BE2C (cell line): ENCODE measurements around the gene BRD3.

Experiments
- DNase-seq: peaks from one replicate; pipeline ENCODE4 v3.0.0-alpha.2; 2020
- H3K27me3 ChIP-seq: fragments of 250-450 bp; sonication (Bioruptor Pico); 2 replicates; pipeline ENCODE4 v1.5.1; 2020; ENCODE audit warnings: mild to moderate bottlenecking
- H3K36me3 ChIP-seq: fragments of 250-450 bp; sonication (Bioruptor Pico); 2 replicates; pipeline ENCODE4 v1.5.1; 2020; ENCODE audit warnings: mild to moderate bottlenecking
- H3K4me1 ChIP-seq: fragments of 250-450 bp; sonication (Bioruptor Pico); 2 replicates; pipeline ENCODE4 v1.5.1; 2020
- H3K4me3 ChIP-seq: 2 replicates; pipeline ENCODE4 v1.5.1; 2011; ENCODE audit warnings: low read depth, low read length
- H3K9me3 ChIP-seq: fragments of 250-450 bp; sonication (Bioruptor Pico); 2 replicates; pipeline ENCODE4 v1.5.1; 2020
- TF ChIP-seq, protein P1 (sequence below): IDR thresholded peaks from 2 replicates; pipeline ENCODE4 v1.5.1; 2012; ENCODE audit warnings: mild to moderate bottlenecking, low read depth, low read length

The BRD3 gene

DNA sequence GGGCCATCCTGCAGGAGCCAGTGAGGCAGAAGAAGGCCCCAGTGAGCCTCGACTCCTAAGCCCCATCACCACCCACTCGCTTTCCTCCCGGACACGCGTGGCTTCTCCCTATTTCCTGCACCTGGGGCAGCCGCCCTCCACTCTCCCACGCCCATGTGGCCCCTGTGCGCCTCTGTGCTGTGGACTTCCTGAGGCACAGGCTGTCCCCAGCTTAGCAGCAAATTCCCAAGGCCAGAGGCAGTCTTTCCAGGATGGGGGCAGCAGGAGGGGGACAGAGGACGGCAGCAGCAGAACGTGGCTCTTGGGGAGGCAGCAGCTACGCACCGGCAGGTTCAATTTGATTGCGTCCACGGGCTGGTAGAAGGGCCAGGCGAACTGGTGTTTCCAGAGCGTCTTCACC lies 14.9 kb downstream of the BRD3 start:
- H3K36me3 ChIP-seq = peaks cover 55% of the 10 kb centered on the region

DNA sequence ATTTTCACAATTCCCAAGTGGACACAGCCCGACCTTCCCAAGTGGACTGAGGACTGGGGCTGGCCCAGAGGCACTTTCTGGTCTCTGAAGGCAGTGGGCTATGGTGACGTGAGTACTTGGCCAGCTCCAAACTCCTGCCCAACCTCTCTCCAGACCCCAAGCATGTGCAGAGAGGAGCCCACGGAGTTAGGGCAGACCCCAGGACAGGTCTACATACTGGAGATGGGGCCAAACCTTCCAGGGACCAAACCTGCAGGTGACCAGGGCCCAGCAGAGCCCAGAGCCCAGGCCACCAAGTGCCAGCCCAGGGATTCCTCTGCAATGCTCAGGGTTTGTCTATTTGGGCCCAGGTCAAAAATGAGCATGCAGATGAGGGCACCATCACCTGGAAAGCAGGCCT lies 15.3 kb downstream of the BRD3 start:
- no peaks in the 10 kb centered on the region for H3K4me1 ChIP-seq
- TF ChIP-seq, protein P1, sequence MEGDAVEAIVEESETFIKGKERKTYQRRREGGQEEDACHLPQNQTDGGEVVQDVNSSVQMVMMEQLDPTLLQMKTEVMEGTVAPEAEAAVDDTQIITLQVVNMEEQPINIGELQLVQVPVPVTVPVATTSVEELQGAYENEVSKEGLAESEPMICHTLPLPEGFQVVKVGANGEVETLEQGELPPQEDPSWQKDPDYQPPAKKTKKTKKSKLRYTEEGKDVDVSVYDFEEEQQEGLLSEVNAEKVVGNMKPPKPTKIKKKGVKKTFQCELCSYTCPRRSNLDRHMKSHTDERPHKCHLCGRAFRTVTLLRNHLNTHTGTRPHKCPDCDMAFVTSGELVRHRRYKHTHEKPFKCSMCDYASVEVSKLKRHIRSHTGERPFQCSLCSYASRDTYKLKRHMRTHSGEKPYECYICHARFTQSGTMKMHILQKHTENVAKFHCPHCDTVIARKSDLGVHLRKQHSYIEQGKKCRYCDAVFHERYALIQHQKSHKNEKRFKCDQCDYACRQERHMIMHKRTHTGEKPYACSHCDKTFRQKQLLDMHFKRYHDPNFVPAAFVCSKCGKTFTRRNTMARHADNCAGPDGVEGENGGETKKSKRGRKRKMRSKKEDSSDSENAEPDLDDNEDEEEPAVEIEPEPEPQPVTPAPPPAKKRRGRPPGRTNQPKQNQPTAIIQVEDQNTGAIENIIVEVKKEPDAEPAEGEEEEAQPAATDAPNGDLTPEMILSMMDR = no peak
- DNase-seq = peak; percentile 1
- no peaks in the 10 kb centered on the region for H3K9me3 ChIP-seq
- no peak overlapping the region for H3K4me3 ChIP-seq
- peaks cover 59% of the 10 kb centered on the region for H3K36me3 ChIP-seq
- H3K27me3 ChIP-seq = no peaks in the 10 kb centered on the region

More for the DNA sequence above, 14.9 kb downstream of the BRD3 start:
- TF ChIP-seq, protein P1 = no peak
- H3K27me3 ChIP-seq = no peaks in the 10 kb centered on the region
- no peak overlapping the region for H3K4me3 ChIP-seq
- H3K4me1 ChIP-seq = no peaks in the 10 kb centered on the region
- no peaks in the 10 kb centered on the region for H3K9me3 ChIP-seq
- DNase-seq = no peak

- H3K9me3 ChIP-seq = no peaks in the 10 kb centered on the region
- no peaks in the 10 kb centered on the region for H3K27me3 ChIP-seq
- no peaks in the 10 kb centered on the region for H3K4me1 ChIP-seq
- no peak for DNase-seq
- peaks cover 71% of the 10 kb centered on the region for H3K36me3 ChIP-seq
- H3K4me3 ChIP-seq = no peak overlapping the region
- TF ChIP-seq, protein P1 = no peak
Measured at GRCh38 chr9:134051319-134051718, 16.5 kb downstream of the BRD3 start.

DNA sequence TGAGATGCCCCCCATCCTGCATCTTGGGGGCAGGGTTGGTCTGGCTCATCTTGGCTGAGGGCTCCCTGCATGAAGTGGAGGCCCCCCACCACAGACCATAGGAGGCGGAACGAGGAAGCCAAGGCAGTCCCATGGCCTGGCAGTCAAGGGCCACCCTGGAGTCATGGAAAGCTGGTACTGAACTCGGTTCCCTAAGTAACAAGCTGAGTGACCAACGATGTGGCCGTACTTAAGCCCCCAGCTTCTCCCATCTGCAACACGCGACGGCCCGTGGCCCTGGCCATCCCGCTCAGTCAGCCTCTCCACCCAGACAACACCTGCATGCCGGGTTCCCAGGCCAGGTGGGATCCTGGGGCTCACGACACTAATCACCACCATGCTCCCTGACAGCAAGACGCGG lies 17.1 kb downstream of the BRD3 start:
- no peaks in the 10 kb centered on the region for H3K4me1 ChIP-seq
- no peaks in the 10 kb centered on the region for H3K27me3 ChIP-seq
- no peak overlapping the region for H3K4me3 ChIP-seq
- no peaks in the 10 kb centered on the region for H3K9me3 ChIP-seq
- TF ChIP-seq, protein P1 = no peak
- H3K36me3 ChIP-seq = peaks cover 77% of the 10 kb centered on the region
- DNase-seq = no peak

GRCh38 chr9:134049772-134050588 lies 17.8 kb downstream of the BRD3 start:
- Histone ChIP-seq H3K27me3 (no peaks in the 10 kb centered on the region), H3K4me3 (no peak overlapping the region), H3K36me3 (peaks cover 82% of the 10 kb centered on the region), H3K4me1 (no peaks in the 10 kb centered on the region), H3K9me3 (no peaks in the 10 kb centered on the region)
- DNase-seq = no peak
- TF ChIP-seq, protein P1 = no peak

DNA sequence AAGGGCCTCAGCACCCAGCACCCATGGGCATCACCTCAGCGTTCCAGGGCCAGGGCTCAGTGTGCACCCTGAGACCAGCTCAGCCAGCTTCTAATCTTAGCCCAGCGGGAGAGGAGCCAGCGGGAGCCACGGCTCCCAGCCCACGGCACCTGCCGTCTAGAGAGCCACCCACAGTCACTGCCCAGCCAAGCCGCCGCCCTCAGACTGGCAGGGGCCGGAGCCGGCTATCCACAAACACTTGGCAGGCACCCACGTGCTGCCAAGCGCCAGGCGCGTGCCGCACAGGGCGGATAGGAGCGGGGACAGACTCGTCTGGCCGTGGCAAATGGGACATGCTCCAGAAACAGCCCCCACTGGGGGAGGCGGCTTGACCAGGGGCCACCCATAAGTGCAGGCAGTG lies 18.6 kb downstream of the BRD3 start:
- TF ChIP-seq, protein P1 = no peak
- H3K9me3 ChIP-seq = no peaks in the 10 kb centered on the region
- H3K27me3 ChIP-seq = no peaks in the 10 kb centered on the region
- H3K36me3 ChIP-seq = peaks cover 90% of the 10 kb centered on the region
- H3K4me1 ChIP-seq = no peaks in the 10 kb centered on the region
- DNase-seq = no peak
- H3K4me3 ChIP-seq = no peak overlapping the region
